K562 (cell line): ENCODE results near the gene WFDC1. TPM values are rescaled to one million over a fixed set of nuclear protein-coding genes. Genes with fewer than 3 reads are reported as not detected.

Experiments used
- ATAC-seq: fragments of 200-7000 bp; cut with Tn5 transposase; 3 replicates; pipeline ENCODE4 v1.9.1; 2020; ENCODE audit warnings: moderate library complexity
- BruUV-seq: library from RNA; stranded (reverse); fragments of 400-500 nt; replicated peaks from 2 replicates; lab custom pipeline; 2021; lab: Mats Ljungman, UMichigan
- CTCF ChIA-PET: fragments of 300-600 bp; formaldehyde crosslinking; extraction: SDS; loops from one replicate; lab custom pipeline; 2021; ENCODE audit warnings: low intra/inter-chr PET ratio; lab: Yijun Ruan, JAX
- POLR2A ChIA-PET: fragments of 300-600, 350-650 bp; sonication (Branson Sonifier 250); formaldehyde crosslinking; extraction: SDS; loops from one replicate; lab custom pipeline; 2021; ENCODE audit warnings: antibody characterized with exemption, inconsistent platforms; lab: Yijun Ruan, JAX
- DNase-seq, 4 experiments: peaks; one replicate each; pipeline versions ENCODE4 v3.0.0 to v3.0.0-alpha.2; 2011 to 2018; ENCODE audit warnings: low spot score in 3 of 4, mixed read lengths in 3 of 4; ENCODE audit errors: extremely low read depth in 1 of 4
- FAIRE-seq: peaks from 2 replicates; lab custom pipeline; 2011; peaks lifted over from hg19 to GRCh38; lab: Jason Lieb, UNC
- H2AFZ ChIP-seq: 2 replicates; pipeline ENCODE4 v1.6.0; 2011; ENCODE audit warnings: low read depth, low read length, control low read depth, inconsistent platforms
- H3K27ac ChIP-seq: fragments of 200-600 bp; 3 replicates; pipeline ENCODE4 v1.8.0; 2011; ENCODE audit warnings: low read depth, mild to moderate bottlenecking, control low read depth, inconsistent platforms, low read length, moderate library complexity, mixed read lengths; ENCODE audit errors: extremely low read depth
- H3K27me3 ChIP-seq, 2 experiments: fragments of 300-600 bp in 1 of 2; 2 replicates in 1 of 2; 3 replicates in 1 of 2; pipeline versions ENCODE4 v1.6.0 to v1.8.0; 2011; ENCODE audit warnings: inconsistent platforms in 2 of 2, low read length in 2 of 2, mild to moderate bottlenecking in 1 of 2, mixed read lengths in 1 of 2, moderate library complexity in 1 of 2; ENCODE audit not compliant: control insufficient read depth in 2 of 2, insufficient read depth in 2 of 2
- H3K36me3 ChIP-seq: fragments of 300-600 bp; 3 replicates; pipeline ENCODE4 v1.8.0; 2011; ENCODE audit warnings: mild to moderate bottlenecking, low read length, inconsistent platforms; ENCODE audit not compliant: control insufficient read depth, insufficient read depth
- H3K4me1 ChIP-seq, 2 experiments: fragments of 200-600 bp in 1 of 2; replicated peaks in 1 of 2; 2 replicates in 1 of 2; 3 replicates in 1 of 2; pipeline versions ENCODE4 v1.5.1 to v1.8.0; 2011; ENCODE audit warnings: inconsistent platforms in 2 of 2, low read length in 2 of 2, mild to moderate bottlenecking in 1 of 2, mixed read lengths in 1 of 2, moderate library complexity in 1 of 2; ENCODE audit not compliant: control insufficient read depth in 2 of 2, insufficient read depth in 2 of 2
- H3K4me2 ChIP-seq: 2 replicates; pipeline ENCODE4 v1.6.1; 2011; ENCODE audit warnings: low read length, control low read depth, inconsistent platforms, mixed read lengths; ENCODE audit not compliant: insufficient read depth
- H3K4me3 ChIP-seq: fragments of 200-600 bp; sonication (generic), shearing (Covaris generic); 2 replicates; pipeline ENCODE4 v1.5.1; 2016; ENCODE audit warnings: control low read depth, inconsistent platforms
- H3K79me2 ChIP-seq: fragments of 200-600 bp; 3 replicates; pipeline ENCODE4 v1.8.0; 2011; ENCODE audit warnings: low read length, inconsistent platforms; ENCODE audit not compliant: control insufficient read depth, insufficient read depth
- H3K9ac ChIP-seq, 2 experiments: 2 replicates each; pipeline versions ENCODE4 v1.6.0 to v1.6.1; 2011; ENCODE audit warnings: low read depth in 2 of 2, low read length in 2 of 2, control low read depth in 1 of 2, inconsistent platforms in 1 of 2, mild to moderate bottlenecking in 1 of 2, mixed read lengths in 1 of 2; ENCODE audit not compliant: insufficient read depth in 1 of 2
- H3K9me1 ChIP-seq: one replicate; pipeline ENCODE4 v1.6.0; 2011; ENCODE audit warnings: inconsistent platforms, mild to moderate bottlenecking, low read length, moderate library complexity; ENCODE audit not compliant: control insufficient read depth, insufficient read depth
- H3K9me3 ChIP-seq: replicated peaks from 2 replicates; pipeline ENCODE4 v1.5.1; 2011; ENCODE audit warnings: low read depth, low read length, inconsistent platforms; ENCODE audit not compliant: control insufficient read depth, insufficient read depth
- H4K20me1 ChIP-seq: replicated peaks from 2 replicates; pipeline ENCODE4 v1.6.1; 2011; ENCODE audit warnings: low read length, inconsistent platforms, mixed read lengths; ENCODE audit not compliant: control insufficient read depth, insufficient read depth
- ERF ChIP-seq: fragments of 450-650 bp; formaldehyde crosslinking; IDR thresholded peaks from 2 replicates; pipeline ENCODE4 v1.4.0; 2020; ENCODE audit warnings: mild to moderate bottlenecking, mixed read lengths
- ETV6 ChIP-seq, 3 experiments: fragments of 150-350 bp in 1 of 3; sonication (generic) in 1 of 3; formaldehyde crosslinking in 1 of 3; IDR thresholded peaks; 2 replicates each; pipeline versions ENCODE4 v1.6.1 to v1.8.0; 2014 to 2022; ENCODE audit warnings: borderline replicate concordance in 2 of 3, low read depth in 2 of 3, antibody characterized with exemption in 1 of 3, low read length in 1 of 3, mild to moderate bottlenecking in 1 of 3, missing genetic modification reagents in 1 of 3
- EZH2 ChIP-seq: IDR thresholded peaks from 2 replicates; pipeline ENCODE4 v1.6.1; 2012; ENCODE audit warnings: low read depth, mild to moderate bottlenecking, inconsistent platforms, low read length, borderline replicate concordance
- GABPA ChIP-seq: fragments of 200-800 bp; sonication (Bioruptor generic); conservative IDR thresholded peaks from 2 replicates; pipeline ENCODE4 v1.6.1; 2016; ENCODE audit warnings: low read depth, missing genetic modification characterization, missing compliant biosample characterization
- NFIX ChIP-seq: fragments of 250-450 bp; sonication (Bioruptor Pico); IDR thresholded peaks from 2 replicates; pipeline ENCODE4 v1.4.0; 2020; ENCODE audit warnings: low read depth, mild to moderate bottlenecking, moderate library complexity
- WGBS: fragments of 100-300 bp; shearing (Covaris generic); methylation state at CpG from one replicate; pipeline ENCODE4 v1.1.6; 2016; ENCODE audit warnings: low coverage, mixed read lengths; ENCODE audit not compliant: insufficient coverage; ENCODE audit errors: missing lambda C conversion rate; 5-methylcytosine and 5-hydroxymethylcytosine counted together
- in situ Hi-C: fragments of 300-500 bp; cut with MboI; formaldehyde crosslinking; loops from 4 replicates; pipeline ENCODE4 v1.15.0; 2018; ENCODE audit warnings: inconsistent platforms, mixed read lengths
- intact Hi-C: fragments of 100-400 bp; cut with micrococcal nuclease; formaldehyde crosslinking; loops from 2 replicates; pipeline ENCODE4 v1.14.2; 2022
- polyA plus RNA-seq, 8 experiments: library from polyadenylated mRNA; depleted of rRNA in 4 of 8; stranded (reverse) in 5 of 8; unstranded in 3 of 8; fragments of >200 nt; fragmentation: Nextera tagmentation in 2 of 8; fragmentation: Illumina TruSeq in 1 of 8; extraction: Ambion mirVana in 2 of 8; extraction: Trizol in 1 of 8; gene quantifications; 2 replicates each; pipeline versions ENCODE4 v1.2.1 to v1.2.3, GENCODE V29; 2011 to 2014; ENCODE audit warnings: inconsistent platforms in 1 of 8, missing spikeins in 1 of 8
- total RNA-seq, 7 experiments: library from RNA; depleted of rRNA in 6 of 7; stranded (reverse); fragments of >200 nt in 6 of 7; fragmentation: Illumina TruSeq in 2 of 7; extraction: Trizol in 2 of 7; gene quantifications; 2 replicates each; pipeline versions ENCODE4 v1.2.1 to v1.2.3, GENCODE V29; 2011 to 2021; ENCODE audit warnings: low replicate concordance in 1 of 7
- TF ChIP-seq, protein P1 (sequence below): sonication (generic); formaldehyde crosslinking; IDR thresholded peaks from 2 replicates; pipeline ENCODE4 v1.8.0; 2022; ENCODE audit warnings: mild to moderate bottlenecking, missing genetic modification reagents, borderline replicate concordance
- TF ChIP-seq, protein P2 (sequence below): fragments of 450-650 bp; IDR thresholded peaks from 2 replicates; pipeline ENCODE4 v1.6.1; 2014; ENCODE audit warnings: low read depth, mild to moderate bottlenecking, moderate library complexity, borderline replicate concordance
- TF ChIP-seq, protein P3 (sequence below): fragments of 250-450 bp; sonication (Bioruptor Pico); IDR thresholded peaks from 2 replicates; pipeline ENCODE4 v1.5.0; 2021; ENCODE audit warnings: mild to moderate bottlenecking, moderate library complexity

WFDC1 gene
- total and polyA plus RNA-seq, 9 of the 15 experiments (the other 6 are each of a cell fraction or from before 2014, with no cell fraction given) = not detected

DNA sequence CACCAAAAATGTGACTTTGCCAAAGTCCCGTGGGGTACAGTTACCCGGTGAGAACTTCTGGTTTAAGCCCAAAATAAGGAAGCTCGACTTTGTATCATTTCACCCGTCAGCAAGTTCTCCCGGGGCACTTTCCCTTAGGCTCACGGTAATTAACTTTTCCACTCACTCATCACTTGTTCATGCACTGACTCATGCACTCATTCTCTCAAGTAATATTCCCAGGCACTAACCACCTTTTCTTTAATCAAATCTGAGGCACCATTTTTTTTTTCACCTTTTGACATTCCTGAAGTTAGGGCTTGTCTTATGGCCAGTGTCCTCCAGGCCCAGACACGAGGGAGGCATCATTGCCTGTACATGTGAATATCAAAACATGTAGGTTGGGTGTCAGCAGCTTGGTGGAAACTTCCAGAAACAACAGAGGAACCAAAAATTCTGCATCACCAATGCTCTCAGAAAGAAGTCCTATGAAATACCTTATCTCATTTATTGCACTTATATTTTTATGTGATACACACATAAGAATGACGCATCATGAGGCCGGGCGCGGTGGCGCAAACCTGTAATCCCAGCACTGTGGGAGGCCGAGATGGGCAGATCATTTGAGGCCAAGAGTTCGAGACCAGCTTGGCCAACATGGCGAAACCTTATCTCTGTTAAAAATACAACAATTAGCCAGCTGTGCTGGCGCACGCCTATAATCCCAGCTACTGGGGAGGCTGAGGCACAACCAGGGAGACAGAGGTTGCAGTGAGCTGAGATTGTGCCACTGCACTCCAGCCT lies 37.5 kb downstream of the WFDC1 start (continued):
- TF ChIP-seq, protein P1, sequence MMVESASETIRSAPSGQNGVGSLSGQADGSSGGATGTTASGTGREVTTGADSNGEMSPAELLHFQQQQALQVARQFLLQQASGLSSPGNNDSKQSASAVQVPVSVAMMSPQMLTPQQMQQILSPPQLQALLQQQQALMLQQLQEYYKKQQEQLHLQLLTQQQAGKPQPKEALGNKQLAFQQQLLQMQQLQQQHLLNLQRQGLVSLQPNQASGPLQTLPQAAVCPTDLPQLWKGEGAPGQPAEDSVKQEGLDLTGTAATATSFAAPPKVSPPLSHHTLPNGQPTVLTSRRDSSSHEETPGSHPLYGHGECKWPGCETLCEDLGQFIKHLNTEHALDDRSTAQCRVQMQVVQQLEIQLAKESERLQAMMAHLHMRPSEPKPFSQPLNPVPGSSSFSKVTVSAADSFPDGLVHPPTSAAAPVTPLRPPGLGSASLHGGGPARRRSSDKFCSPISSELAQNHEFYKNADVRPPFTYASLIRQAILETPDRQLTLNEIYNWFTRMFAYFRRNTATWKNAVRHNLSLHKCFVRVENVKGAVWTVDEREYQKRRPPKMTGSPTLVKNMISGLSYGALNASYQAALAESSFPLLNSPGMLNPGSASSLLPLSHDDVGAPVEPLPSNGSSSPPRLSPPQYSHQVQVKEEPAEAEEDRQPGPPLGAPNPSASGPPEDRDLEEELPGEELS (CRISPR knock-in tag) = no peak
- TF ChIP-seq ETV6 (IDR thresholded peaks at IDR 0.05; ENCODE audit: borderline replicate concordance in 1 of 2, low read depth in 2 of 2, low read length in 1 of 2) = no peak
- no peak for TF ChIP-seq ETV6 (CRISPR knock-in tag; IDR thresholded peaks at IDR 0.05; ENCODE audit: borderline replicate concordance)

DNA sequence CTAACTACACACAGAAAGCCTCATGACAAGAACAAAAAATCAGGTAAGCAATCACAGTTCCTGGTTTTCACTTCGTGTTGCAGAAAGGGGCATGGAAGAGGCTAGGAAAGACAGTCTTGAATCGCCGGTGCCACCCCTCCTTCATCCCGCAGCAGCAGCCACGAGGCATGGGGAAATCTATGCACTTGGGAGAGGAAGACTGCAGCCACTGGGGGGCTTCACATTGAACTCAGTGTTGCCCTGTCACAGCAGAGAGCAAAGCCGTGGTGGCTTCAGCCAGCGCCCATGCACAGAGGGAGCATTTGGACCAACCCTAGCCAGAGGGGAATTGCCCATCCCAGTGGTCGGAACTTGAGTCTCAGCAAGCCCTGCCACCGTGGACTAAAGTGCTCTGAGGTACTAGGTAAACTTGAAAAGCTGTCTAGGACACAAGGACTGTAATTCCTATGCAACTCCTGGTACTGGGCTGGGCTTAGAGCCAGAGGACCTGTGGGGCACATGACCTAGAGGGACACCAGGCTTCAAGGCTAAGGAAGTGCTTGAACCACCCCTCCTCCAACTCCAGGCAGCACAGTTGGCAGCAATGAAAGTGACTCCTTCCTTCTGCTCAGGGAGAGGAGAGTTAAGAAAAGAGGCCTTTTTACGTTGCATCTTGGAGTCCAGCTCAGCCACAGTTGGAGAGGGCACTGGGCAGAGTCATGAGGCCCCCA lies 38.5 kb downstream of the WFDC1 start:
- ChIA-PET POLR2A (no interaction called here), CTCF (no interaction called here)
- no peak overlapping the region for H2AFZ ChIP-seq
- FAIRE-seq (no peak), ATAC-seq (no peak), DNase-seq (no peak)
- no peaks in the 10 kb centered on the region for H3K9me1 ChIP-seq
- H3K79me2 ChIP-seq = no peaks in the 10 kb centered on the region
- in situ Hi-C loops = no loop called here
- H3K27ac ChIP-seq = no peak overlapping the region
- no TSS peak for BruUV-seq
- no peaks in the 10 kb centered on the region; the same call in 1 of the 2 replicates for H3K9me3 ChIP-seq
- intact Hi-C loops = no loop called here
- H3K4me3 ChIP-seq = no peak overlapping the region
- no peak overlapping the region for H3K9ac ChIP-seq
- peaks cover 0 to 3% of the 10 kb centered on the region in 2 experiments; a peak in 1 of 5 replicates for H3K4me1 ChIP-seq
- peaks cover 45 to 57% of the 10 kb centered on the region in 2 experiments for H3K27me3 ChIP-seq
- WGBS = under 1% methylated on average over 10 of the region's 10 CpGs
- no peaks in the 10 kb centered on the region for H3K36me3 ChIP-seq
- H3K4me2 ChIP-seq = no peak overlapping the region
- H4K20me1 ChIP-seq = no peaks in the 10 kb centered on the region; the same call in 1 of the 2 replicates
- TF ChIP-seq, protein P2, sequence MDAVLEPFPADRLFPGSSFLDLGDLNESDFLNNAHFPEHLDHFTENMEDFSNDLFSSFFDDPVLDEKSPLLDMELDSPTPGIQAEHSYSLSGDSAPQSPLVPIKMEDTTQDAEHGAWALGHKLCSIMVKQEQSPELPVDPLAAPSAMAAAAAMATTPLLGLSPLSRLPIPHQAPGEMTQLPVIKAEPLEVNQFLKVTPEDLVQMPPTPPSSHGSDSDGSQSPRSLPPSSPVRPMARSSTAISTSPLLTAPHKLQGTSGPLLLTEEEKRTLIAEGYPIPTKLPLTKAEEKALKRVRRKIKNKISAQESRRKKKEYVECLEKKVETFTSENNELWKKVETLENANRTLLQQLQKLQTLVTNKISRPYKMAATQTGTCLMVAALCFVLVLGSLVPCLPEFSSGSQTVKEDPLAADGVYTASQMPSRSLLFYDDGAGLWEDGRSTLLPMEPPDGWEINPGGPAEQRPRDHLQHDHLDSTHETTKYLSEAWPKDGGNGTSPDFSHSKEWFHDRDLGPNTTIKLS = no peak
- TF ChIP-seq EZH2 (no peak), NFIX (CRISPR knock-in tag) (no peak), ERF (CRISPR knock-in tag) (no peak), GABPA (tag) (no peak)
- TF ChIP-seq, protein P3, sequence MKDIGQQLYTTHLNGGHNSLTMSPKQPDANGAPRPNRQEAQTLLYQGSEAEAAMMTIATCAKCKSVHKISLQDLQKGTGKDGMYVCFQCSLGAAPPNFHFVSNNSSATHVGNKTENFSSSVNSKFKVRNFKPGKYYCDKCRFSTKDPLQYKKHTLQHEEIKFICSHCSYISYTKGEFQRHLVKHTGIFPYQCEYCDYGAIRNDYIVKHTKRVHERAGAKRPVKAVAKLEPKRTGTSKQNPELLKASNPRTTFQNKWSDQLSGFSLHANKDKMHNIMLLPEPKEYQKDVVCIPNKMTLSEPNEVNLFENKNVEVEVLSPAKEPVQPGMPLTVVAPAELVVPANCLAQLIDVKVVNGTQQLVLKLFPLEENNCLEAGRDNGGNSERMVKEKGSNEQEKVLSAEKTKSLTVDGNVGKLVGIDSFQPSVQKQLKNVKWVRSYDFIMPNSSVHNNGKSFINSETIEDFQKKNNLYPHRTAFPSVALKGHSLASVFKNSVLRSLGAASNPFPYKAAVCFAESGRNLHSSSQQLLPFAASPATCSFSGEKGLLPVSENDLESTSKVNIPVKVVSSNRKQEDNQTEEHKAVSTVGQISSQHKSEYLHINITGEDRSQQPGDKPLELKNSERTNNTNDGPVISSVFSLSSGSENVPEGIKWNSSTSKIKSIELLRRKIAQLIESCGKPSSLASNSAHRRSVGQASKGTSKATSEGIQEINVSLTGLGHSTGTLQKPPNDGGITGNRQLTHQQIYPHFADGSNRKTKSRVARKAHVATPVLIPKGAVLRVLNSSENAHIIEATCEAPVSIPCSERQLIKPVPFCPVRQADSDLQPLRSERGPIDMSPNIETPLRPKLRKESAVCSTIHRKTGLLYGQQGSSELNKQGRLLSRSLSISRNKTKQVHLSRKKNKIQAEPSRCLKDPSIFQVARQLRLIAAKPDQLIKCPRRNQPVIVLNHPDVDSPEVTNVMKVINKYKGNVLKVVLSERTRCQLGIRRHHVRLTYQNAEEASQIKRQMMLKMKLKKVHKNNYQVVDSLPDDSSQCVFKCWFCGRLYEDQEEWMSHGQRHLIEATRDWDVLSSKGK (CRISPR knock-in tag) = no peak
